ENCODE data around the gene ACBD7. TPM values are rescaled to one million over a fixed set of nuclear protein-coding genes. Genes with fewer than 3 reads are reported as not detected.

Gene ACBD7
- polyA plus RNA-seq, 6 donors from 2014 or later: not detected

- no peak overlapping the region for H3K27ac Mint-ChIP-seq
- H3K4me3 Mint-ChIP-seq: no peak overlapping the region
Observed at GRCh38 chr10:15037691-15038090, 50.9 kb downstream of the ACBD7 start.

GRCh38 chr10:15035385-15036301 is 52.9 kb downstream of the ACBD7 start:
- peak overlapping the region in 1 of 6 donors; percentile 75 for H3K27ac Mint-ChIP-seq

More at GRCh38 chr10:15037691-15038090, 50.9 kb downstream of the ACBD7 start:
- H3K4me1 Mint-ChIP-seq: peaks cover 0 to 10% (median 8%) of the 10 kb centered on the region in 3 donors
- H3K27me3 Mint-ChIP-seq: peaks cover 0 to 10% (median 10%) of the 10 kb centered on the region in 3 donors
- ATAC-seq (ENCODE audit: low read depth in 2 of 2) (no peak), DNase-seq (no peak)
- peaks cover 0 to 3% (median 0%) of the 10 kb centered on the region in 7 donors for H3K9me3 Mint-ChIP-seq
- H3K36me3 Mint-ChIP-seq: no peaks in the 10 kb centered on the region

GRCh38 chr10:15027741-15028140 is 60.8 kb downstream of the ACBD7 start:
- Mint-ChIP-seq H3K27ac (no peak overlapping the region), H3K4me1 (no peaks in the 10 kb centered on the region), H3K36me3 (no peaks in the 10 kb centered on the region), H3K4me3 (no peak overlapping the region), H3K9me3 (peaks cover 0 to 5% (median 0%) of the 10 kb centered on the region in 7 donors), H3K27me3 (peaks cover 3 to 8% (median 6%) of the 10 kb centered on the region in 3 donors)
- no peak for ATAC-seq (ENCODE audit: low read depth in 2 of 2)
- DNase-seq: no peak

More at GRCh38 chr10:15035385-15036301, 52.9 kb downstream of the ACBD7 start:
- Mint-ChIP-seq H3K4me1 (peaks cover 0 to 10% (median 8%) of the 10 kb centered on the region in 3 donors), H3K27me3 (peaks cover 0 to 10% (median 10%) of the 10 kb centered on the region in 3 donors), H3K9me3 (peaks cover 0 to 3% (median 0%) of the 10 kb centered on the region in 7 donors), H3K4me3 (peak overlapping the region in 1 of 8 donors; percentile 4), H3K36me3 (no peaks in the 10 kb centered on the region)
- ATAC-seq (ENCODE audit: low read depth in 2 of 2): no peak
- DNase-seq: no peak

Other genes with a start within 250 kb of the ACBD7 start
- gene SUV39H2, start 209.9 kb downstream of the ACBD7 start, polyA plus RNA-seq (ENCODE audit: low read depth in 6 of 6): 1 to 10 TPM; 1.0 to 3.9 (median 1.7) TPM
- gene DCLRE1C, start 134.7 kb downstream of the ACBD7 start, polyA plus RNA-seq (ENCODE audit: low read depth in 6 of 6): 10 to 100 TPM; 36.2 to 69.6 (median 45.8) TPM
- gene MEIG1, start 129.4 kb downstream of the ACBD7 start, polyA plus RNA-seq (ENCODE audit: low read depth in 6 of 6): 1 to 10 TPM in 2 of 6 donors, under 1 TPM in 1, not detected in 3; 0.99 to 2.2 (median 1.2) TPM
- not detected for gene OLAH, start 44.8 kb downstream of the ACBD7 start, polyA plus RNA-seq (ENCODE audit: low read depth in 6 of 6)
- gene RPP38, start 8.6 kb upstream of the ACBD7 start, polyA plus RNA-seq (ENCODE audit: low read depth in 6 of 6): 10 to 100 TPM; 21.0 to 37.8 (median 30.4) TPM
- gene NMT2, start 79.9 kb upstream of the ACBD7 start, polyA plus RNA-seq (ENCODE audit: low read depth in 6 of 6): 1 to 10 TPM; 3.7 to 7.3 (median 5.4) TPM